Sigmoid colon (tissue), 7 donors: ENCODE results near the gene SMARCE1. TPM values are rescaled to one million over a fixed set of nuclear protein-coding genes. Genes with fewer than 3 reads are reported as not detected.

Experiments
- DNase-seq: peaks from one replicate; pipeline ENCODE4 v3.0.0-alpha.2; 2019
- H3K27ac ChIP-seq, 4 donors: fragments of 200-600 bp; sonication (generic); one replicate each; pipeline ENCODE4 v1.5.1; 2016 to 2019; ENCODE audit warnings: mild to moderate bottlenecking in 1 of 4
- H3K27me3 ChIP-seq, 3 donors: fragments of 200-600 bp; sonication (generic); one replicate each; pipeline ENCODE4 v1.5.1; 2019; ENCODE audit warnings: mild to moderate bottlenecking in 1 of 3
- H3K36me3 ChIP-seq, 4 donors: fragments of 200-600 bp; sonication (generic); one replicate each; pipeline ENCODE4 v1.5.1; 2016 to 2019
- H3K4me1 ChIP-seq, 4 donors: fragments of 200-600 bp; sonication (generic); one replicate each; pipeline ENCODE4 v1.5.1; 2017 to 2019
- H3K4me3 ChIP-seq, 4 donors: fragments of 200-600 bp; sonication (generic); one replicate each; pipeline ENCODE4 v1.5.1; 2017 to 2019; ENCODE audit warnings: mild to moderate bottlenecking in 2 of 4, moderate library complexity in 1 of 4
- H3K9me3 ChIP-seq, 4 donors: fragments of 200-600 bp in 3 of 4; sonication (generic) in 3 of 4; one replicate each; pipeline versions ENCODE4 v1.5.1 to v1.6.1; 2013 to 2019
- EP300 ChIP-seq, 4 donors: sonication (generic); formaldehyde crosslinking; IDR thresholded peaks; one replicate each; pipeline ENCODE4 v1.6.1; 2017; ENCODE audit warnings: antibody characterized with exemption in 4 of 4
- POLR2A ChIP-seq, 2 donors: fragments of 450-650 bp; IDR thresholded peaks; one replicate each; pipeline ENCODE4 v1.6.1; 2016; ENCODE audit warnings: antibody characterized with exemption in 2 of 2, mild to moderate bottlenecking in 2 of 2, moderate library complexity in 2 of 2
- POLR2AphosphoS5 ChIP-seq, 4 donors: sonication (generic); formaldehyde crosslinking; IDR thresholded peaks; one replicate each; pipeline ENCODE4 v1.6.1; 2017; ENCODE audit warnings: antibody characterized with exemption in 4 of 4
- WGBS, 2 donors: extraction: QIAGEN DNeasy Blood & Tissue Kit; methylation state at CpG; one replicate each; pipeline ENCODE4 v1.1.7; 2013; 5-methylcytosine and 5-hydroxymethylcytosine counted together
- intact Hi-C: fragments of 100-400 bp; cut with DNase I; formaldehyde crosslinking; loops from one replicate; pipeline ENCODE4 v1.15.1; 2023
- polyA plus RNA-seq, 3 donors: library from polyadenylated mRNA; stranded (reverse); fragments of 200-250 nt; gene quantifications; one replicate each; pipeline ENCODE4 v1.2.3, GENCODE V29; 2013
- total RNA-seq, 4 donors: library from RNA; depleted of rRNA; stranded (reverse); fragments of >200 nt; gene quantifications; one replicate each; pipeline ENCODE4 v1.1.0, GENCODE V29; 2016
- TF ChIP-seq, protein P1 (sequence below), 4 experiments: fragments of 450-650 bp in 3 of 4; fragments of 200-600 bp in 1 of 4; IDR thresholded peaks; one replicate each; pipeline ENCODE4 v1.5.1; 2016 to 2019; ENCODE audit warnings: antibody characterized with exemption in 4 of 4, mild to moderate bottlenecking in 3 of 4, moderate library complexity in 2 of 4
- donor health status: healthy with polysubstance abuse.
- donor health status: Bipolar disorder and iron deficiency.
- donor health status: healthy.

SMARCE1 gene
- total and polyA plus RNA-seq, 7 donors = 68.2 to 120 (median 87.3) TPM

DNA sequence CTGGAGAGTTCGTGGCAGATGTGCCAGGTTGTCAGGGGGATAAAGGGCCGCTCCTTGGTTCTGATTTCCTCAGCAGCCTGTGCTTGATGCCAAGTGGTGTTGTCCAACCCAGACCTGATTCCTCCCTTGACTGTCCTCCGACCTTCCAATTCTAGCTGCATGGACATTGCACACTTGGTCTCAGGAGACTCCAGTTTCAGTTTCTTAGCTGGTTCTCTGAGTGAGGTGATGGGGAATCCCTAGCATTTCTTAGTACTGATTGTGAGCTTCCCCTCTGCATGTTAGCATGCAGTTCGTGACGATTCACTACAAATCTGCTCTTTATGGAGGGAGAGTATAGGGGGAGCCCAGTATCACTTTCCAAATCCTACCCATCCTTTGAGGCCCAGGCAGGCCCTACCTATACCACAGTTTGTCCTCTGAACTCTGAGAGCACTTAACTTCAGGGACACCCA lies 70.0 kb downstream of the SMARCE1 start:
- TF ChIP-seq POLR2AphosphoS5 (IDR thresholded peaks at IDR 0.05) (no peak), POLR2A (IDR thresholded peaks at IDR 0.05) (no peak), EP300 (IDR thresholded peaks at IDR 0.05) (no peak)
- TF ChIP-seq, protein P1, sequence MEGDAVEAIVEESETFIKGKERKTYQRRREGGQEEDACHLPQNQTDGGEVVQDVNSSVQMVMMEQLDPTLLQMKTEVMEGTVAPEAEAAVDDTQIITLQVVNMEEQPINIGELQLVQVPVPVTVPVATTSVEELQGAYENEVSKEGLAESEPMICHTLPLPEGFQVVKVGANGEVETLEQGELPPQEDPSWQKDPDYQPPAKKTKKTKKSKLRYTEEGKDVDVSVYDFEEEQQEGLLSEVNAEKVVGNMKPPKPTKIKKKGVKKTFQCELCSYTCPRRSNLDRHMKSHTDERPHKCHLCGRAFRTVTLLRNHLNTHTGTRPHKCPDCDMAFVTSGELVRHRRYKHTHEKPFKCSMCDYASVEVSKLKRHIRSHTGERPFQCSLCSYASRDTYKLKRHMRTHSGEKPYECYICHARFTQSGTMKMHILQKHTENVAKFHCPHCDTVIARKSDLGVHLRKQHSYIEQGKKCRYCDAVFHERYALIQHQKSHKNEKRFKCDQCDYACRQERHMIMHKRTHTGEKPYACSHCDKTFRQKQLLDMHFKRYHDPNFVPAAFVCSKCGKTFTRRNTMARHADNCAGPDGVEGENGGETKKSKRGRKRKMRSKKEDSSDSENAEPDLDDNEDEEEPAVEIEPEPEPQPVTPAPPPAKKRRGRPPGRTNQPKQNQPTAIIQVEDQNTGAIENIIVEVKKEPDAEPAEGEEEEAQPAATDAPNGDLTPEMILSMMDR (IDR thresholded peaks at IDR 0.05) = no peak
- Histone ChIP-seq H3K4me3 (no peak overlapping the region), H3K9me3 (no peaks in the 10 kb centered on the region), H3K27me3 (no peaks in the 10 kb centered on the region), H3K4me1 (no peaks in the 10 kb centered on the region), H3K27ac (no peak overlapping the region), H3K36me3 (no peaks in the 10 kb centered on the region)
- WGBS, 2 donors = 62 to 89% methylated on average over 5 of the region's 5 CpGs
- no peak for DNase-seq
- intact Hi-C loops = no loop called here

DNA sequence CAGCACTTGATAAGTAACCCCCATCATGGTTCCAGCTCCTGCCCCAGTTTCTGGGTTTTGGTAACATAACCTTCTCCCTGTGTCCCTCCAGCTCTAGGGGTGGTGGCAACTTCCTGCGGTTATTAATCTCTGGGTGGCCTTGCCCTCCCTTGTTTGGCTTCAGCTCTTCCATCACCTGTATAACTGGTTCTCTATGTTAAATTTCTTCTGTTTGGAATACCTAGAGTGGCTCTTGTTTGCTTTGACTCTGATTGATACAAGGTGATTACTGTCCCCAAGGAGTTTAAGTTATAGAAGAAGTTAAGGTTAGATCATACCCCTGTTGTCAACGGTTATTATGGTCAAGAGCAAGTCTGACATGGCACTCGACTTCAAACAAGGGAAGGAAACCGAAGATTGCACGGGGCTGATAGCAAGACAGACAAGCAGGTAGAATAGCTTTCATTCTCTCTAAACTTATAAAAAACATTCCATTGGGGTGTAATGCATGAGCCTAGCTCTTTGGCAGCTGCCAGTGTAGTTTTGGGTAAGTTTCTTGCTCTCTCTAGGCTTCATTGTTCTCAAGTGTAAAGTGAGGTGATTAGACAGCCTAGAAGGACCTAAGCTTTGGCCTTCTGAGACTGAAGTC lies 71.4 kb downstream of the SMARCE1 start:
- H3K4me1 ChIP-seq = no peaks in the 10 kb centered on the region
- no peak for DNase-seq
- 54 to 69% methylated on average over 5 of the region's 5 CpGs for WGBS, 2 donors
- H3K36me3 ChIP-seq = no peaks in the 10 kb centered on the region
- no peak overlapping the region for H3K4me3 ChIP-seq
- no peaks in the 10 kb centered on the region for H3K27me3 ChIP-seq
- intact Hi-C loops = no loop called here
- TF ChIP-seq EP300 (IDR thresholded peaks at IDR 0.05) = no peak
- no peak for TF ChIP-seq POLR2A (IDR thresholded peaks at IDR 0.05)
- TF ChIP-seq, protein P1 (IDR thresholded peaks at IDR 0.05) = no peak
- no peak for TF ChIP-seq POLR2AphosphoS5 (IDR thresholded peaks at IDR 0.05)
- no peak overlapping the region for H3K27ac ChIP-seq
- H3K9me3 ChIP-seq = no peaks in the 10 kb centered on the region

Other genes with a start within 250 kb of the SMARCE1 start
- gene TOP2A, start 229.9 kb downstream of the SMARCE1 start, total RNA-seq = 1 to 10 TPM in 3 of 4 donors, under 1 TPM in 1; 0.33 to 2.3 (median 1.8) TPM
- gene TOP2A, start 229.9 kb downstream of the SMARCE1 start, polyA plus RNA-seq = 10 to 100 TPM in 2 of 3 donors, 1 to 10 TPM in 1; 1.8 to 28.7 (median 11.3) TPM
- gene IGFBP4, start 204.4 kb downstream of the SMARCE1 start, total RNA-seq = 100 to 1,000 TPM; 198 to 440 (median 325) TPM
- 100 to 1,000 TPM in 2 of 3 donors, 10 to 100 TPM in 1; 30.3 to 242 (median 108) TPM for gene IGFBP4, start 204.4 kb downstream of the SMARCE1 start, polyA plus RNA-seq
- not detected for gene TNS4, start 146.2 kb downstream of the SMARCE1 start, total RNA-seq
- gene TNS4, start 146.2 kb downstream of the SMARCE1 start, polyA plus RNA-seq = 1 to 10 TPM; 1.2 to 6.9 (median 1.8) TPM
- gene CCR7, start 82.3 kb downstream of the SMARCE1 start, total RNA-seq = not detected
- 10 to 100 TPM in 1 of 3 donors, not detected in 2; 73.5 TPM for gene CCR7, start 82.3 kb downstream of the SMARCE1 start, polyA plus RNA-seq
- gene KRT222, start 17.4 kb upstream of the SMARCE1 start, total RNA-seq = 1 to 10 TPM in 3 of 4 donors, under 1 TPM in 1; 0.68 to 5.0 (median 4.2) TPM
- gene KRT222, start 17.4 kb upstream of the SMARCE1 start, polyA plus RNA-seq = 1 to 10 TPM in 1 of 3 donors, under 1 TPM in 1, not detected in 1; 0.35 to 3.6 TPM
- gene KRT24, start 55.9 kb upstream of the SMARCE1 start, total RNA-seq = 1 to 10 TPM in 1 of 4 donors, under 1 TPM in 1, not detected in 2; 0.36 to 2.5 TPM
- 1 to 10 TPM in 1 of 3 donors, under 1 TPM in 1, not detected in 1; 0.82 to 5.4 TPM for gene KRT24, start 55.9 kb upstream of the SMARCE1 start, polyA plus RNA-seq
- under 1 TPM in 1 of 4 donors, not detected in 3; 0.36 TPM for gene KRT25, start 107.5 kb upstream of the SMARCE1 start, total RNA-seq
- gene KRT25, start 107.5 kb upstream of the SMARCE1 start, polyA plus RNA-seq = not detected
- not detected for gene KRT26, start 124.4 kb upstream of the SMARCE1 start, total RNA-seq
- gene KRT26, start 124.4 kb upstream of the SMARCE1 start, polyA plus RNA-seq = not detected
- gene KRT27, start 134.7 kb upstream of the SMARCE1 start, total RNA-seq = under 1 TPM in 1 of 4 donors, not detected in 3; 0.55 TPM
- under 1 TPM in 1 of 3 donors, not detected in 2; 0.07 TPM for gene KRT27, start 134.7 kb upstream of the SMARCE1 start, polyA plus RNA-seq
- not detected for gene KRT28, start 152.1 kb upstream of the SMARCE1 start, total RNA-seq
- gene KRT28, start 152.1 kb upstream of the SMARCE1 start, polyA plus RNA-seq = not detected
- 10 to 100 TPM in 1 of 4 donors, 1 to 10 TPM in 2, under 1 TPM in 1; 0.83 to 26.0 (median 6.7) TPM for gene KRT10, start 174.8 kb upstream of the SMARCE1 start, total RNA-seq
- gene KRT10, start 174.8 kb upstream of the SMARCE1 start, polyA plus RNA-seq = 10 to 100 TPM; 14.6 to 42.0 (median 32.4) TPM
- not detected for gene KRT12, start 219.4 kb upstream of the SMARCE1 start, total RNA-seq
- 1 to 10 TPM; 1.2 to 1.8 (median 1.3) TPM for gene KRT12, start 219.4 kb upstream of the SMARCE1 start, polyA plus RNA-seq
- 1 to 10 TPM in 2 of 4 donors, not detected in 2; 1.4 to 2.1 TPM for gene KRT20, start 237.4 kb upstream of the SMARCE1 start, total RNA-seq
- 1,000 to 10,000 TPM; 1,034 to 2,181 (median 1,227) TPM for gene KRT20, start 237.4 kb upstream of the SMARCE1 start, polyA plus RNA-seq